ENCODE measurements around the gene DHRS7C.

Gene DHRS7C, protein sequence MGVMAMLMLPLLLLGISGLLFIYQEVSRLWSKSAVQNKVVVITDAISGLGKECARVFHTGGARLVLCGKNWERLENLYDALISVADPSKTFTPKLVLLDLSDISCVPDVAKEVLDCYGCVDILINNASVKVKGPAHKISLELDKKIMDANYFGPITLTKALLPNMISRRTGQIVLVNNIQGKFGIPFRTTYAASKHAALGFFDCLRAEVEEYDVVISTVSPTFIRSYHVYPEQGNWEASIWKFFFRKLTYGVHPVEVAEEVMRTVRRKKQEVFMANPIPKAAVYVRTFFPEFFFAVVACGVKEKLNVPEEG

DNA sequence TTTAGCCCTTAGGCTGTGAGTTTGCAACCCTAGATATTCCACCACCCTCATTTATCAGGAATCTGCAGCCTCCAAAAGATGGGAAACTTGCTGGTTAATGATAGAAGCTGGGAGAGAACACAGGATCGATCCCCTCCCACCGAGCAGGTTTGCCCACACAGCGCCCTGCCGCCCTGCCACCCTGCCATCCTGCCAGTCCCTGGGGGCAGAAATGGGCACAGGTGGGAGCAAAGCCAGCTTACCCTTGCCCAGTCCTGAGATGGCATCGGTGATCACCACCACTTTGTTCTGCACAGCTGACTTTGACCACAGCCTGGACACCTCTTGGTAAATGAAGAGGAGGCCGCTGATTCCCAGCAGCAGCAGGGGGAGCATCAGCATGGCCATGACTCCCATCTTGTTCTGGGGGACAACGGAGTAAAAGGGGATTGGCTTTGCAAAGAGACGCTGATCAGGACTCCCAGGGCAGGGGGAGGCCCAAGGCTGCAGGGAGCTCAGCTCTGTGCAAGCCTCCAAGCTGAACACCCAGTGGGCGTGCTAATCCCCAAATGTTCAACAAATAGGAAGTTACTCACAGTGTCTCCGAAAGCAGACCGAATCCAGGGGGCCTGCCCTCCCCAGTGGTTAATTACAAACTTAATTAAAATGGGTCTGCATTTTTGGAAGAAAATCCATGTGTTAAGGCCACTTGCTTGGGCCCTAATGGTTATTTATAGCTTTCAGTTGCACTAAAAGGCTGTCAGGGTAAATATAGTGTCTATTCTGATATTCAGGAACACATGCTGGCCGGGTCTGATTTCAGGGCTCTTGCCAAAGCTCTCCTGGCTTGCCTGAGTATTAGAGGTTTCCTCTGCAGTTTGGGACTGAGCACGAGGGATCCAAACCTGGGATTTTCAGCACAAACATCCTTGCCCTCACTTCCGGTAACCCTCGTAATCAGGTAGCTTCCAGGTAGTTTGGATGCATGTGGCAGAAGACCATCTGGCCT is at the start of gene DHRS7C:
Gene DHRS7C (minus strand): TSS at position 704 of the 988 bp plus-strand sequence. CDS start 308 bp downstream, at position 396.
- no peak within 1 kb of the TSS for H3K27ac ChIP-seq (ENCODE audit: low read depth, low read length)
- no peaks in the 10 kb centered on the region for H3K9me3 ChIP-seq (ENCODE audit: control insufficient read depth, insufficient read depth, low read length)
- H3K36me3 ChIP-seq (ENCODE audit: control insufficient read depth, insufficient read depth, low read length), result no peaks in the 10 kb centered on the region
- no peaks in the 10 kb centered on the region for H3K27me3 ChIP-seq (ENCODE audit: control insufficient read depth, insufficient read depth, low read length)
- no peak within 1 kb of the TSS for H3K9ac ChIP-seq (ENCODE audit: low read depth, low read length)
- H3K4me1 ChIP-seq (ENCODE audit: control insufficient read depth, insufficient read depth, low read length), result no peaks in the 10 kb centered on the region
- no peak within 1 kb of the TSS for H3K4me3 ChIP-seq (ENCODE audit: low read depth, low read length)

DNA sequence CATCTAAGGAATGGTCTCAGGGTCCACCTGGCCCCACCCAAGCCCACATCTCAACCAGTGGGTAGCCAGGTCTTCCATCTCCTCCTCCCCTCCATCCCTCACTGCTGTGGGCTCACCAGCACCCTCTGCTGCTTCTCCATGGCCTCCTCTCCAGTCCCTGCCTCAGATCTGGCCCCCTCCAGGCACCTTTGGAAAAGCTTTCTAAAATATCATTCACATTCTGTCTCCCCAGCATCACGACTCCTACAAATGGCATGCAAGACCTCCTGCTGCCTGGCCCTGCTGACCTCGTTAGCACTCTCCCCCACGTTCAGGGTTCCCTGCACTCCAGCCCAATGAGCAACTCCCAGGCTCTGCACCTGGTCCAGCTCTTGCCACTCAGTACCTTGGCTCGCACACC is 48.0 kb upstream of the DHRS7C start:
- Histone ChIP-seq H3K27ac (ENCODE audit: low read depth, low read length) (no peak overlapping the region), H3K9me3 (ENCODE audit: control insufficient read depth, insufficient read depth, low read length) (no peaks in the 10 kb centered on the region)

DNA sequence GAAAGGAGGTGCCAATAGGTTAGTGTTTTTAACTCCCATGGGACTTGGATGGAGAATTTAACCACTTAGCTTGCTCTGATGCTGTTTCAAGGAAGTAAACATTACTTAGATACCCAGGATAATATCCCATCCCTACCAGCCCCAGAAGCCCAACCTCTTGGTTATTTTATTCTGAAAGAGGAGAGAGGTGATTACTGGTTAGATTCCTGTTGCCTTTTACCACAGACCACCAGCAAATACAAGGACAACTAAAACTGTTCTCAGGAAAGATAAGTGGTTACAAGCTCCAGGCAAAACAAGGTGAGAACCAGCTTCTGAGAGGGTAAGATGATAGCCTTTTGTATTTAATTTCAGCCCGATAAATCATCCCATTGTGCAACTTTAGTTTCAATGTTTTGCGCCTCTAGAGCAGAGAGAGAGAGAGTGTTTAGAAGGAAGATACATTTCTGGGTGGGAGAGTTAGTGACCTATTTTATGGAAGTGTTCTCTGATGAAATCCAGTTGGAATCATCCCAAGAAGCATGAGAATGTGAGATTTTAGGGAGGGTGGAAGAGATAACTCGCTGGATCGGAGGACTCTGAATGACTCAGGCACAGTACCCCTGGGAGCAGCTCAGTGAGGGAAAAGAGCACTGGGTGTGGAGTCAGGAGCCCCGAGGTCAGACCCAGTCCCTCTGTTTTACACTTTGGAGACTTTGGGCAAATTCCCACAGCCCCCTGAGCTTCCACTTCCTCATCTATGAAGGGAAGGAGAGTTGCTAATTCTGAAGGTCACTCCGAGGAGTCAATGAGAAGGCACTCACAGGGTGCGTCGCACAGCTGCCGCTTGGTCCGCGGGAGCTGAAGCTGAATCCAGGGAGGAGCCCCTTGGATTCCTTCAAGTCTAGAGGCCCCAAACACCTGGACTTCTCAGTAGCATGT is 46.4 kb upstream of the DHRS7C start:
- Histone ChIP-seq H3K27me3 (ENCODE audit: control insufficient read depth, insufficient read depth, low read length) (no peaks in the 10 kb centered on the region), H3K36me3 (ENCODE audit: control insufficient read depth, insufficient read depth, low read length) (no peaks in the 10 kb centered on the region), H3K9me3 (ENCODE audit: control insufficient read depth, insufficient read depth, low read length) (no peaks in the 10 kb centered on the region), H3K4me1 (ENCODE audit: control insufficient read depth, insufficient read depth, low read length) (0 out of 2 replicates have a peak, but pooled peaks cover 10% of the 10 kb centered on the region), H3K9ac (ENCODE audit: low read depth, low read length) (no peak overlapping the region), H3K4me3 (ENCODE audit: low read depth, low read length) (no peak overlapping the region), H3K27ac (ENCODE audit: low read depth, low read length) (no peak overlapping the region)

More for the DNA sequence above, 48.0 kb upstream of the DHRS7C start:
- Histone ChIP-seq H3K36me3 (ENCODE audit: control insufficient read depth, insufficient read depth, low read length) (no peaks in the 10 kb centered on the region), H3K9ac (ENCODE audit: low read depth, low read length) (no peak overlapping the region), H3K4me3 (ENCODE audit: low read depth, low read length) (no peak overlapping the region), H3K27me3 (ENCODE audit: control insufficient read depth, insufficient read depth, low read length) (no peaks in the 10 kb centered on the region), H3K4me1 (ENCODE audit: control insufficient read depth, insufficient read depth, low read length) (0 out of 2 replicates have a peak, but pooled peaks cover 10% of the 10 kb centered on the region)

DNA sequence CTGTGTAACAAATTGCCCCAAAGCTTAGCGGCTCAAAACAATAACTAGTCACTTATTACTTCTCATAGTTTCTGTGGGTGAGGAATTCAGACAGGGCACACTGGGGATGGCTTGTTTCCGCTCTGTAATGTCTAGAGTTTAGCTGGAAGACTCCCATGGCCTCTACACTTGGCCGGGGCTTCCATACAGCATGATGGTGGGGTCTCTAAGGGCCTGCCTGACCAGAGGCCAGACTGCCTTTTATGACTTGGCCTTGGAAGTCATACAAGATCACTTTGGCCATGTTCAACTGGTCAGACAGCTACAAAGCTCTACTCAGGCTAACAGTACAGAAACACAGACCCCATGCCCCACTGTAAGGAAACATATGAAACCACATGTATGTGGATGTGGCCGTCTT is 42.5 kb upstream of the DHRS7C start:
- H3K4me1 ChIP-seq (ENCODE audit: control insufficient read depth, insufficient read depth, low read length), result 0 out of 2 replicates have a peak, but pooled peaks cover 10% of the 10 kb centered on the region
- H3K4me3 ChIP-seq (ENCODE audit: low read depth, low read length), result no peak overlapping the region
- no peaks in the 10 kb centered on the region for H3K9me3 ChIP-seq (ENCODE audit: control insufficient read depth, insufficient read depth, low read length)
- no peak overlapping the region for H3K27ac ChIP-seq (ENCODE audit: low read depth, low read length)
- no peaks in the 10 kb centered on the region for H3K36me3 ChIP-seq (ENCODE audit: control insufficient read depth, insufficient read depth, low read length)
- no peak overlapping the region for H3K9ac ChIP-seq (ENCODE audit: low read depth, low read length)
- no peaks in the 10 kb centered on the region for H3K27me3 ChIP-seq (ENCODE audit: control insufficient read depth, insufficient read depth, low read length)

DNA sequence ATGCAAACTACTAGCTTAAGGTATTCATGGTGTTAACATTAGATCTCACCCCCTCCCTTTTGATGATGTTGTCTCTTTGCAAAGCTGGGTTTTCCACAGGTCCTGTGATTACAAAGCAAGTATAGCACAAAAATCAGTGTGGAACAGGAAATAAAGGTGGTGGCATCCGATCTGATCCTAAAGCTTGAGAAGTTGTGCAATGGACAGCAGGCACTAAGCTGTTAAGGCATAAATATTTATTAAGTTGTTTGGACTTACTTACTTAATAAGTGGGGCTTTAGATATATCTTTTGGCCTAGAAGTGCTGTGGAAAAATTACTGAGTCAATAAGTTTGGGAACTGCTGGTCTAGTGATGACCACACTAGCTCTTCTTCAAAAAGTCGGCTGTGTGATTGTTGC is 39.3 kb upstream of the DHRS7C start:
- Histone ChIP-seq H3K9ac (ENCODE audit: low read depth, low read length) (no peak overlapping the region), H3K9me3 (ENCODE audit: control insufficient read depth, insufficient read depth, low read length) (no peaks in the 10 kb centered on the region), H3K4me3 (ENCODE audit: low read depth, low read length) (no peak overlapping the region), H3K4me1 (ENCODE audit: control insufficient read depth, insufficient read depth, low read length) (no peaks in the 10 kb centered on the region), H3K27me3 (ENCODE audit: control insufficient read depth, insufficient read depth, low read length) (no peaks in the 10 kb centered on the region), H3K27ac (ENCODE audit: low read depth, low read length) (no peak overlapping the region), H3K36me3 (ENCODE audit: control insufficient read depth, insufficient read depth, low read length) (no peaks in the 10 kb centered on the region)

DNA sequence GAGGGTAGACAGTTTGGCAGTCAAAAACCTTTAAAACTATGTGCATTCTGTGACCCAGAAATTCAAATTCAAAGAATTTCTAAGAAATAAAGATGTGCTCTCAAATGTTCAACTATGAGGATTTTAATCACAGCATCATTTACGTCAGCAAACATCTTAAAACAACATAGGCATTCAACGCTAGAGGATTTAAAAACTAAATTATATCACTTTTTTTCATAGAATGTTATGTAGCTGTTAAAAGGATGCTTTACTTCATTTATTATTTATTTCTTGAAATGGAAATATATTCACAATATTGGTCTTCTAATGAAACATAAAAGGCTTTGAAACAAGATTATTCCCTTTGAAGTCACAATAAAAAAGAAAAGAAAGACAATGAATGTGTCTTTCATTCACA is 38.0 kb upstream of the DHRS7C start:
- no peaks in the 10 kb centered on the region for H3K9me3 ChIP-seq (ENCODE audit: control insufficient read depth, insufficient read depth, low read length)
- H3K4me3 ChIP-seq (ENCODE audit: low read depth, low read length), result no peak overlapping the region
- no peak overlapping the region for H3K27ac ChIP-seq (ENCODE audit: low read depth, low read length)
- H3K4me1 ChIP-seq (ENCODE audit: control insufficient read depth, insufficient read depth, low read length), result no peaks in the 10 kb centered on the region
- no peaks in the 10 kb centered on the region for H3K36me3 ChIP-seq (ENCODE audit: control insufficient read depth, insufficient read depth, low read length)
- no peaks in the 10 kb centered on the region for H3K27me3 ChIP-seq (ENCODE audit: control insufficient read depth, insufficient read depth, low read length)
- H3K9ac ChIP-seq (ENCODE audit: low read depth, low read length), result no peak overlapping the region

DNA sequence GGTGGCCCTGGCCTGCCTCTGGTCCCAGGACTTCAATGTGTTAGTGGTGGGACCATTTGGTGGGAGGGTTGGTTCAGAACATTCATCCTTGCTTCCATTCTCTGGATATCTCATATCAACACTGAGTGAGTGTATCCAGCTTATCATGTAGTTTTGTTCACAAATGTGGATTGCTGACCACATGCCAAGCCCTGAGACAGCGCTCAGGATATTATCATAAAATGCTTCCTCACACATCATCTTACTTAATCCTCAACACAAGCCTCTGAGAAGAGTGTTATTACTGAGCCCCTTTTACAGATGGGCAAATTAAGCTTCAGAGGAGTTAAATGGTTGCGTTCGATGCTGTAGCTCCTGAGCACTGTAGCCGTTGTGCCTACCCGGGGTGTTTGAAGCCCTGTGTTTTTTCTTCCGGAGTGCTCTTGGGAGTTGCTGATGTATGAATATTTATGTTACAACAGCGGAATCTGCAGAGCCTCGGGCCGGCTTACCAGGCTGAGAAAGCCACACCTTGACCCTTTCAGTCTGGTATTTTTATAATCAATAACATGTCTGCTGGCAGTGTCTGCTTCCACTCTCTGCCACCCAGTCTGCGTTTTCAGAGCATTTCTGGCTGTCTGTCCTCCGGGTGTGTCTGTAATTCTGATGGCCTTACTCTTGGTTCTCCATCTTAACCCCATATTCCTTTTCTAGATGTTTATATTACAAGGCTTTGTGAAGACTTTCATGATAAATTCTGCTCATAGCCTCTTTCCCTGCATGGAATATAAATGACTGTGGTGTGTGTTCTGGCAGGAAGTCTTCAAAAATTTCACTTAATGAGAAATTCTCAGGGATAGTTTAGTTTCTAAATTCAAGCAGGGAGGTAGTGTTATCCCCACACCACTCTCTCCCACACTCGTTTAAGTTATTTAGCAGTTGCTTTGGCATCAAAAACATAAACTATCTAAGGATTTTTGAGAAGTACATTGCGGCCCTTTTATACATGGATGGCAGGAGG is 37.2 kb upstream of the DHRS7C start:
- Histone ChIP-seq H3K27ac (ENCODE audit: low read depth, low read length) (no peak overlapping the region), H3K27me3 (ENCODE audit: control insufficient read depth, insufficient read depth, low read length) (no peaks in the 10 kb centered on the region), H3K4me3 (ENCODE audit: low read depth, low read length) (no peak overlapping the region), H3K4me1 (ENCODE audit: control insufficient read depth, insufficient read depth, low read length) (no peaks in the 10 kb centered on the region), H3K9me3 (ENCODE audit: control insufficient read depth, insufficient read depth, low read length) (no peaks in the 10 kb centered on the region), H3K36me3 (ENCODE audit: control insufficient read depth, insufficient read depth, low read length) (no peaks in the 10 kb centered on the region), H3K9ac (ENCODE audit: low read depth, low read length) (no peak overlapping the region)

DNA sequence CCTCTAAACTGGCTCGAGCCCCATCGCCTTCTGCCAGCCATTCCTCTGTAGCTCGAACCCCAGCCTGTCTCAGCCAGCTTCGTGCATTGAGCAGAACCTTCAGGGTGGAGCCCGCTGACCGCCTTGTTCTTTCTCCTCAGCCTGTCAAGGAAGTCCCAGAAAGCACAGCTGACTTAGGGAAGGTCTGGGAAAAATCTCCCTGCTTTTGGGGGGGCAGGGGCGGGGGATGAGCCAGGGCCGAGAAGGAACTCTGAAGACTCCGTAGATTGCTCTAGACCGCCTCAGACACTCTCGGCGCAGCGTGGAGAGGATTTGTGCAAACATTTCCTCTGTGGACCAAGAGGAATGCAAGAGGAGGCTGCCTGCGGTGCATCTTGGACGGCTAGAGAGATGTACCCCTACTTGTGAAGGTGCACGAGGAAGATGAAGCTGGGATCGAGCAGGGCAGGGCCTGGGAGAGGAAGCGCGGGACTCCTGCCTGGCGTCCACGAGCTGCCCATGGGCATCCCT is 34.3 kb upstream of the DHRS7C start, which contains the start of gene GLP2R:
Gene GLP2R (plus strand): TSS at position 284 of the 510 bp plus-strand sequence. CDS start 140 bp downstream, at position 424.
- H3K9me3 ChIP-seq (ENCODE audit: control insufficient read depth, insufficient read depth, low read length), result no peaks in the 10 kb centered on the region
- H3K36me3 ChIP-seq (ENCODE audit: control insufficient read depth, insufficient read depth, low read length), result no peaks in the 10 kb centered on the region
- H3K27ac ChIP-seq (ENCODE audit: low read depth, low read length), result no peak within 1 kb of the TSS
- no peaks in the 10 kb centered on the region for H3K4me1 ChIP-seq (ENCODE audit: control insufficient read depth, insufficient read depth, low read length)
- no peak within 1 kb of the TSS for H3K9ac ChIP-seq (ENCODE audit: low read depth, low read length)
- H3K27me3 ChIP-seq (ENCODE audit: control insufficient read depth, insufficient read depth, low read length), result no peaks in the 10 kb centered on the region
- H3K4me3 ChIP-seq (ENCODE audit: low read depth, low read length), result no peak within 1 kb of the TSS

DNA sequence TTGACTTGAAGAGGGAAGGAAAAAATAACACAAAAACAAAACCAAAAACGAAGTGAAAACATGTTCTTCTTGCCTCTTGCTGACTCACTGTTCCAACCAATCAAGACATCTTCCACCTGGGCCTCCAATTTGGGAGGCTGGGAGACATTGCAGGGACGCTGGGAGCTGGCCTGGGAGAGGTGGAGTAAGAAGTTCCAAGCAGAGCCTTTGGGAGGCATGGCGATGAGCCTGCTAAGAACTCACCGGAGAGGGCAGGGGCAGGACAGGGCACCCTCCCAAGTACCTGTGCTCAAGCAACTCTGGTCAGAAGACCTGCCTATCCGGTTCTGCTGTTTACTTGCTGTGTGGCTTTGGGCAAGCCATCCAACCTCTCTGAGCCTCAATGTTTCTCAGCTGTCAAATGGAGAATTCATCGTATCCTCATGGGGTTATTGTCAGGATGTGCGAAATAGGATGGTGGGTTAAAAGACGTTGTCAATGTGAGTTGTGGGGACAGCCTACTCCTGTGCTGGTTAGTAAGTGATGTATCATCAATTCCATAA is 33.5 kb upstream of the DHRS7C start:
- Histone ChIP-seq H3K36me3 (ENCODE audit: control insufficient read depth, insufficient read depth, low read length) (no peaks in the 10 kb centered on the region), H3K4me3 (ENCODE audit: low read depth, low read length) (no peak overlapping the region), H3K27ac (ENCODE audit: low read depth, low read length) (no peak overlapping the region), H3K4me1 (ENCODE audit: control insufficient read depth, insufficient read depth, low read length) (no peaks in the 10 kb centered on the region), H3K27me3 (ENCODE audit: control insufficient read depth, insufficient read depth, low read length) (no peaks in the 10 kb centered on the region), H3K9ac (ENCODE audit: low read depth, low read length) (no peak overlapping the region), H3K9me3 (ENCODE audit: control insufficient read depth, insufficient read depth, low read length) (no peaks in the 10 kb centered on the region)

Measured in HUES48 (cell line).